Retinal pigment epithelial cell (primary cell): ENCODE results near the gene AVEN.

Experiments used
- DNase-seq: peaks from one replicate; pipeline ENCODE4 v3.0.0-alpha.2; 2010; ENCODE audit warnings: low read depth
- H3K4me3 ChIP-seq: 2 replicates; pipeline ENCODE4 v1.5.1; 2011; ENCODE audit warnings: mild to moderate bottlenecking, low read length, control low read depth, moderate library complexity
- CTCF ChIP-seq: conservative IDR thresholded peaks from 2 replicates; pipeline ENCODE4 v1.5.1; 2011; ENCODE audit warnings: low read depth, low read length, control low read depth, inconsistent platforms

Gene AVEN

DNA sequence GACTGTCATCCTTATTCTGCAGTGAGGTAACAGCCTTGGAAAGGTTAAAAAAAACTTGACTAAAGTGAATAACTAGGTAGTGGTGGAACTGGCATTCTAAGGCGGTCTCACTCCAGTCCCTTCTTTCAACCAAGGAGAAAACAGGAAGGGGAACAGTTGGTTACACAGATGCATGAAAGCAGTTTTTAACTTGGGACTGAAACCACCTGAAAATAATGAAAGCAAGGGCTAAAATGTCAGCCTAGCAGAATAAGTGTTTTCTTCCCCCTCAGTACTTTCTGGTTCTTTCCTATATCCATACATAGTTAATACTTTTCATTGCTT, 748 bp upstream of the AVEN start:
- no peak for TF ChIP-seq CTCF
- H3K4me3 ChIP-seq: peak overlapping the region; percentile 51
- no peak for DNase-seq

- no peak for DNase-seq
- H3K4me3 ChIP-seq: peak overlapping the region; percentile 90
- TF ChIP-seq CTCF: no peak
Observed at GRCh38 chr15:34038023-34038870, 757 bp downstream of the AVEN start.

DNA sequence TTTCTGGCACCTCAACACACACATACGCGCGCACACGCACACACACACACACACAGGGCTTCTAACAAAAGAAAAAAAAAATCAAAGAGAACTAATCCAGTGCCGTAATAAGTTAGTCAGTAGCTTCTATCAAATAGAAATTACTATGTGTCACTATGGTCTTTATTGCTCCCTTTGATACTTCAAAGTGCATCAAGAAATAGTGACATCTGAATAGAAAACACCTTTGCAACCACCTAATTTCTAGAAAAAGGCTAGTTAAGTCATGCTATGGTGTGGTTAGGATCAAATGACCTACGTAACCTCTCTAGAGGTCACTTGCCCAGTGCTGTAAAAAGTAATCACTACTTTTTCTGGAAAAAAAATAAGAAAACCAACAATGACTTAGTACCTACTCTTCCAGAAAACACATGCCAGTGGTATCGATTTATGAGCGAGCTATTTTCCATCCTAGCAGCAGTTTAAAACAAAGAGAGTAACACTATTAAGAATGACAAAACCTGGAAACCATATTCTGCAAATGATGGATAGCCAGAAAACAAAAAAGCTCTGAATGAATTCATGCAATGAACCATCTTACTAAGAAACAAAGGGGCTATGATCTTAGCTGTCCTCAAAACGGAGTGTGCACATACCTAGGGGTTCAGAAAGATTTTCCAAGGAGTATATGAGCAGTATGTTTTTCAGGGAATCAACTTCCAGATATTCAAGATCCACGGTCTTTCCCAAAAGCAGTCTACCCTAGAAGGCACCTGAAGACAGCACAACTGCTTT, 6.8 kb downstream of the AVEN start:
- no peak overlapping the region for H3K4me3 ChIP-seq
- no peak for DNase-seq
- TF ChIP-seq CTCF: no peak

GRCh38 chr15:34027606-34028005, 11.4 kb downstream of the AVEN start:
- DNase-seq: no peak
- H3K4me3 ChIP-seq: no peak overlapping the region
- no peak for TF ChIP-seq CTCF

DNA sequence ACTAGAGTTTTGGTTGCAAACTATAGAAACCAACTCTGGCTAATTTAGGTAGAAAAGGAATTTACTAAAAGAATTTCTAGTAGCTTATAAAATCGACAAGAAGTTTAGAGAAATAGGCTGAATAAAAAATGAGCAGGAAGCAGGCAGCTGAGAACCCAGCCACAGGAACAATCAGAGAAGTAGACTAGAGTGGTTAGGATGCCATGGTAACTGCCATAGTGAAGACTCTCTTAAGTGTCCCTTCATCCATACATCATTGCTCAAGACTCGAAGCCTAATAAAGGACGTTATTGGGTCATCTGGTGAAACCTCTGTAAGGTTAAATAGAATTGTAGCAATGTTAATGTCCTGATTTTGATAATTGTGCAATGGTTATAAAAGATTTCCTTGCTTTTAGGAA, 13.8 kb downstream of the AVEN start:
- no peak for TF ChIP-seq CTCF
- no peak for DNase-seq

GRCh38 chr15:34023907-34024306, 15.1 kb downstream of the AVEN start:
- no peak for TF ChIP-seq CTCF
- no peak overlapping the region for H3K4me3 ChIP-seq
- peak; percentile 51 for DNase-seq

More for the DNA sequence above, 13.8 kb downstream of the AVEN start:
- H3K4me3 ChIP-seq: no peak overlapping the region
